Parathyroid adenoma (tissue), 2 donors: ENCODE results near the gene HSD11B1.

Experiments used
- H2AFZ ChIP-seq: fragments of 300-600 bp; sonication (generic); one replicate; pipeline ENCODE4 v1.7.0; 2017; ENCODE audit warnings: antibody characterized with exemption, mild to moderate bottlenecking
- H3K27ac ChIP-seq: fragments of 300-600 bp; sonication (generic); one replicate; pipeline ENCODE4 v1.7.0; 2017
- H3K27me3 ChIP-seq: fragments of 300-600 bp; sonication (generic); one replicate; pipeline ENCODE4 v1.7.0; 2017; ENCODE audit warnings: low read length; ENCODE audit not compliant: control insufficient read depth, insufficient read depth
- H3K36me3 ChIP-seq: fragments of 300-600 bp; sonication (generic); one replicate; pipeline ENCODE4 v1.7.0; 2017; ENCODE audit warnings: low read length; ENCODE audit not compliant: control insufficient read depth, insufficient read depth
- H3K4me1 ChIP-seq: fragments of 300-600 bp; sonication (generic); one replicate; pipeline ENCODE4 v1.7.0; 2017; ENCODE audit warnings: control low read depth
- H3K4me2 ChIP-seq: fragments of 300-600 bp; sonication (generic); one replicate; pipeline ENCODE4 v1.7.0; 2017; ENCODE audit warnings: low read length
- H3K4me3 ChIP-seq: fragments of 300-600 bp; sonication (generic); one replicate; pipeline ENCODE4 v1.7.0; 2017; ENCODE audit warnings: low read depth, low read length
- H3K79me2 ChIP-seq: fragments of 300-600 bp; sonication (generic); one replicate; pipeline ENCODE4 v1.7.0; 2017; ENCODE audit warnings: control low read depth
- H3K9ac ChIP-seq: fragments of 300-600 bp; sonication (generic); one replicate; pipeline ENCODE4 v1.7.0; 2017; ENCODE audit warnings: mild to moderate bottlenecking
- H3K9me3 ChIP-seq: fragments of 300-600 bp; sonication (generic); one replicate; pipeline ENCODE4 v1.7.0; 2017; ENCODE audit warnings: low read length; ENCODE audit not compliant: control insufficient read depth
- CTCF ChIP-seq: fragments of 300-600 bp; sonication (generic); IDR thresholded peaks from one replicate; pipeline ENCODE4 v1.7.0; 2017; ENCODE audit warnings: antibody characterized with exemption, mild to moderate bottlenecking
- donor health status: primary hyperparathyroidism.

HSD11B1 gene

GRCh38 chr1:209772126-209772525 lies 67.5 kb downstream of the HSD11B1 start:
- H3K27me3 ChIP-seq: no peaks in the 10 kb centered on the region
- H3K4me2 ChIP-seq: no peak overlapping the region
- no peak overlapping the region for H2AFZ ChIP-seq
- no peak overlapping the region for H3K4me3 ChIP-seq
- TF ChIP-seq CTCF: no peak
- no peak overlapping the region for H3K9ac ChIP-seq
- H3K4me1 ChIP-seq: no peaks in the 10 kb centered on the region
- H3K9me3 ChIP-seq: no peaks in the 10 kb centered on the region
- no peak overlapping the region for H3K27ac ChIP-seq
- no peaks in the 10 kb centered on the region for H3K36me3 ChIP-seq
- H3K79me2 ChIP-seq: no peaks in the 10 kb centered on the region

- Histone ChIP-seq H3K27me3 (no peaks in the 10 kb centered on the region), H3K4me2 (no peak overlapping the region), H3K9ac (no peak overlapping the region), H2AFZ (no peak overlapping the region), H3K79me2 (no peaks in the 10 kb centered on the region), H3K9me3 (no peaks in the 10 kb centered on the region), H3K4me3 (no peak overlapping the region), H3K36me3 (no peaks in the 10 kb centered on the region), H3K27ac (no peak overlapping the region), H3K4me1 (no peaks in the 10 kb centered on the region)
- no peak for TF ChIP-seq CTCF
These were observed 69.9 kb downstream of the HSD11B1 start for GRCh38 chr1:209774592-209774991.

GRCh38 chr1:209775678-209776077 lies 71.0 kb downstream of the HSD11B1 start:
- H3K36me3 ChIP-seq: no peaks in the 10 kb centered on the region

GRCh38 chr1:209777587-209777986 lies 72.9 kb downstream of the HSD11B1 start:
- Histone ChIP-seq H3K4me3 (no peak overlapping the region), H3K27ac (no peak overlapping the region)
- TF ChIP-seq CTCF: no peak

More at GRCh38 chr1:209775678-209776077, 71.0 kb downstream of the HSD11B1 start:
- H3K27ac ChIP-seq: no peak overlapping the region
- H3K9ac ChIP-seq: no peak overlapping the region
- no peak for TF ChIP-seq CTCF
- no peaks in the 10 kb centered on the region for H3K4me1 ChIP-seq
- H3K4me3 ChIP-seq: no peak overlapping the region
- H2AFZ ChIP-seq: no peak overlapping the region
- no peak overlapping the region for H3K4me2 ChIP-seq
- H3K79me2 ChIP-seq: no peaks in the 10 kb centered on the region
- H3K9me3 ChIP-seq: no peaks in the 10 kb centered on the region
- no peaks in the 10 kb centered on the region for H3K27me3 ChIP-seq

GRCh38 chr1:209778102-209778501 lies 73.5 kb downstream of the HSD11B1 start:
- Histone ChIP-seq H3K4me2 (no peak overlapping the region), H3K9me3 (no peaks in the 10 kb centered on the region), H3K27ac (no peak overlapping the region), H3K79me2 (no peaks in the 10 kb centered on the region), H3K36me3 (no peaks in the 10 kb centered on the region), H3K4me3 (no peak overlapping the region), H3K27me3 (no peaks in the 10 kb centered on the region), H2AFZ (no peak overlapping the region), H3K4me1 (no peaks in the 10 kb centered on the region), H3K9ac (no peak overlapping the region)
- TF ChIP-seq CTCF: no peak

More at GRCh38 chr1:209777587-209777986, 72.9 kb downstream of the HSD11B1 start:
- no peaks in the 10 kb centered on the region for H3K79me2 ChIP-seq
- no peak overlapping the region for H2AFZ ChIP-seq
- no peaks in the 10 kb centered on the region for H3K4me1 ChIP-seq
- no peak overlapping the region for H3K9ac ChIP-seq
- no peaks in the 10 kb centered on the region for H3K36me3 ChIP-seq
- H3K9me3 ChIP-seq: no peaks in the 10 kb centered on the region
- no peaks in the 10 kb centered on the region for H3K27me3 ChIP-seq
- no peak overlapping the region for H3K4me2 ChIP-seq
